Measurements from ENCODE around the gene CCNA1. TPM values are rescaled to one million over a fixed set of nuclear protein-coding genes. Genes with fewer than 3 reads are reported as not detected.

Gene CCNA1
- total RNA-seq, 2 donors from 2014 or later = 9.2 TPM; not detected in 1

GRCh38 chr13:36436811-36437210 lies 4.5 kb downstream of the CCNA1 start:
- no peak overlapping the region for H3K4me3 ChIP-seq
- TF ChIP-seq POLR2A (IDR thresholded peaks at IDR 0.05) (no peak), POLR2AphosphoS5 (IDR thresholded peaks at IDR 0.05) (no peak)
- TF ChIP-seq, protein P1, sequence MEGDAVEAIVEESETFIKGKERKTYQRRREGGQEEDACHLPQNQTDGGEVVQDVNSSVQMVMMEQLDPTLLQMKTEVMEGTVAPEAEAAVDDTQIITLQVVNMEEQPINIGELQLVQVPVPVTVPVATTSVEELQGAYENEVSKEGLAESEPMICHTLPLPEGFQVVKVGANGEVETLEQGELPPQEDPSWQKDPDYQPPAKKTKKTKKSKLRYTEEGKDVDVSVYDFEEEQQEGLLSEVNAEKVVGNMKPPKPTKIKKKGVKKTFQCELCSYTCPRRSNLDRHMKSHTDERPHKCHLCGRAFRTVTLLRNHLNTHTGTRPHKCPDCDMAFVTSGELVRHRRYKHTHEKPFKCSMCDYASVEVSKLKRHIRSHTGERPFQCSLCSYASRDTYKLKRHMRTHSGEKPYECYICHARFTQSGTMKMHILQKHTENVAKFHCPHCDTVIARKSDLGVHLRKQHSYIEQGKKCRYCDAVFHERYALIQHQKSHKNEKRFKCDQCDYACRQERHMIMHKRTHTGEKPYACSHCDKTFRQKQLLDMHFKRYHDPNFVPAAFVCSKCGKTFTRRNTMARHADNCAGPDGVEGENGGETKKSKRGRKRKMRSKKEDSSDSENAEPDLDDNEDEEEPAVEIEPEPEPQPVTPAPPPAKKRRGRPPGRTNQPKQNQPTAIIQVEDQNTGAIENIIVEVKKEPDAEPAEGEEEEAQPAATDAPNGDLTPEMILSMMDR (IDR thresholded peaks at IDR 0.05) = no peak
- no peaks in the 10 kb centered on the region for H3K4me1 ChIP-seq (replicated peaks)
- no peak overlapping the region for H3K27ac ChIP-seq
- intact Hi-C loops (cut with DNase I) = no loop called here
- no peaks in the 10 kb centered on the region for H3K9me3 ChIP-seq
- DNase-seq (ENCODE audit: low spot score) = no peak
- WGBS = 83% methylated on average over 4 of the region's 4 CpGs
- H3K36me3 ChIP-seq = no peaks in the 10 kb centered on the region
- H3K27me3 ChIP-seq (replicated peaks; ENCODE audit: insufficient read depth) = no peaks in the 10 kb centered on the region

DNA sequence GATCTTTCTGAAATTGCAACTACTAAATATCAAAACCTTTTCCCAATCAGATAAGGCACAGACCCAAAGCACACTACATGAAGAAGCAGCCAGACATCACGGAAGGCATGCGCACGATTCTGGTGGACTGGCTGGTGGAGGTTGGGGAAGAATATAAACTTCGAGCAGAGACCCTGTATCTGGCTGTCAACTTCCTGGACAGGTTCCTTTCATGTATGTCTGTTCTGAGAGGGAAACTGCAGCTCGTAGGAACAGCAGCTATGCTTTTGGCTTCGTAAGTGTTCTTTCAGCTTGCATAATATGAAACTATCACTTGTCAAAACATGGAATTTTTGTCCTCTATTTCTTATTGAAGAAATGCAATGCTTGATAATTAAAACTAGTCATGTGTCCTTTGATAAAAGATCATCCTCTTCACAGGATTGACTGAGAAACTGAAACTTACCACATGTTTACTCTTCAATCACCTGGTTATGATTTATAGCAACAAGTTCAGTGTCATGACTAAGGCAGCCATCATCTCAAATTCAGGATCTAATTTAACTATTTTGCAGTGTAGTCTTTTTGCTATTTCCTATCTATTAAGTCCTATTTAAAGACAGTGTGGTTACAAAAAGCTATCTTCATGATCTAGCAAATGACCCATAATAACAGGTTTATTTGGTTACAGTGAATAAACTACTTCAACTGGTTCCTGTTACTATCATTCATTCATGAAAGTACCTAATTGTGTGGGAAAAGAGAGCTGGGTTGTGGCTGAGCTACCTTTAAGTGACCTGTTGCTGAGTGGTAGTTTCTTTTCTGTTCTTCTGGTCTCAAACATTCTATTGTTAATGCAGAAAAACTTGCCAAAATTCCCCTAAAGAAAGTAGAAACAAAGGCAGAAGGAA lies 6.5 kb downstream of the CCNA1 start:
- no peak overlapping the region for H3K27ac ChIP-seq
- intact Hi-C loops (cut with DNase I) = no loop called here
- no peak overlapping the region for H3K4me3 ChIP-seq
- no peaks in the 10 kb centered on the region for H3K9me3 ChIP-seq
- no peaks in the 10 kb centered on the region for H3K4me1 ChIP-seq (replicated peaks)
- 72% methylated on average over 6 of the region's 6 CpGs for WGBS
- no peaks in the 10 kb centered on the region for H3K36me3 ChIP-seq
- H3K27me3 ChIP-seq (replicated peaks; ENCODE audit: insufficient read depth) = no peaks in the 10 kb centered on the region
- TF ChIP-seq POLR2AphosphoS5 (IDR thresholded peaks at IDR 0.05) (no peak), POLR2A (IDR thresholded peaks at IDR 0.05) (no peak)
- TF ChIP-seq, protein P1 (IDR thresholded peaks at IDR 0.05) = no peak
- DNase-seq (ENCODE audit: low spot score) = no peak

GRCh38 chr13:36445278-36445677 lies 13.0 kb downstream of the CCNA1 start:
- no peaks in the 10 kb centered on the region for H3K9me3 ChIP-seq
- no peaks in the 10 kb centered on the region for H3K36me3 ChIP-seq
- intact Hi-C loops (cut with DNase I) = no loop called here
- 83% methylated on average over 5 of the region's 5 CpGs for WGBS
- H3K4me3 ChIP-seq = no peak overlapping the region
- no peak overlapping the region for H3K27ac ChIP-seq
- H3K4me1 ChIP-seq (replicated peaks) = no peaks in the 10 kb centered on the region
- H3K27me3 ChIP-seq (replicated peaks; ENCODE audit: insufficient read depth) = no peaks in the 10 kb centered on the region
- no peak for TF ChIP-seq POLR2AphosphoS5 (IDR thresholded peaks at IDR 0.05)
- TF ChIP-seq, protein P1 (IDR thresholded peaks at IDR 0.05) = no peak
- TF ChIP-seq POLR2A (IDR thresholded peaks at IDR 0.05) = no peak
- DNase-seq (ENCODE audit: low spot score) = no peak

DNA sequence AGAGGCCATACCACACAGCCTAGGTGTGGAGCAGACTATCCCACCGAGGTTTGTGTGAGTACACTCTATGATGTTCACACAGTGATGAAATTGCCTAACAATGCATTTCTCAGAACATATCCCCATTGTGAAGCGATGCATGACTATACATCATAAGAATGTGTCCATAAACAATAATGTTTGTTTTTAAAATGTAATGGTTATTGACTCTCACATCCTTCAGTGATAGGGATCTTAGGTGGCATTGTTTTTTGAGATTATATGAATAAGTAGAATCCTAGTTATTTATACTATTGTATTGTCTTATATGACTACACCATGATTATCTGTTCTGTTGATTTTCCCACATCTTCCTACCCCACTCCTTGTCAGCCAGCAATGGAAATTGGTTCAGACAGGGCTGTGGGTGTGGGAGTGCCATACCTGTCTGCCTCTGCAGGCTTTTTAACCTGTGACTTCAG lies 13.6 kb downstream of the CCNA1 start:
- intact Hi-C loops (cut with DNase I) = no loop called here
- 79% methylated on average over 2 of the region's 2 CpGs for WGBS
- TF ChIP-seq, protein P1 (IDR thresholded peaks at IDR 0.05) = no peak
- TF ChIP-seq POLR2A (IDR thresholded peaks at IDR 0.05) (no peak), POLR2AphosphoS5 (IDR thresholded peaks at IDR 0.05) (no peak)
- Histone ChIP-seq H3K27me3 (replicated peaks; ENCODE audit: insufficient read depth) (no peaks in the 10 kb centered on the region), H3K4me1 (replicated peaks) (no peaks in the 10 kb centered on the region), H3K9me3 (no peaks in the 10 kb centered on the region), H3K36me3 (no peaks in the 10 kb centered on the region), H3K4me3 (no peak overlapping the region), H3K27ac (no peak overlapping the region)
- no peak for DNase-seq (ENCODE audit: low spot score)

- 48% methylated on average over 7 of the region's 7 CpGs for WGBS
- DNase-seq (ENCODE audit: low spot score) = no peak
- Histone ChIP-seq H3K4me1 (replicated peaks) (no peaks in the 10 kb centered on the region), H3K27ac (no peak overlapping the region), H3K9me3 (no peaks in the 10 kb centered on the region), H3K36me3 (no peaks in the 10 kb centered on the region), H3K27me3 (replicated peaks; ENCODE audit: insufficient read depth) (no peaks in the 10 kb centered on the region), H3K4me3 (no peak overlapping the region)
- TF ChIP-seq, protein P1 (IDR thresholded peaks at IDR 0.05) = no peak
- TF ChIP-seq POLR2AphosphoS5 (IDR thresholded peaks at IDR 0.05) (no peak), POLR2A (IDR thresholded peaks at IDR 0.05) (no peak)
- intact Hi-C loops (cut with DNase I) = no loop called here
Measured at GRCh38 chr13:36447501-36447900, 15.2 kb downstream of the CCNA1 start.

Data from prostate gland (tissue), 2 donors.